GM12878 (cell line): ENCODE data around the gene CEACAM4. TPM values are rescaled to one million over a fixed set of nuclear protein-coding genes. Genes with fewer than 3 reads are reported as not detected.

ENCODE experiments used
- ATAC-seq: fragments of 200-7000 bp; cut with Tn5 transposase; 3 replicates; pipeline ENCODE4 v1.9.1; 2020; ENCODE audit warnings: mild to moderate bottlenecking, moderate library complexity
- BruUV-seq: library from RNA; stranded (reverse); fragments of 400-500 nt; replicated peaks from 2 replicates; lab custom pipeline; 2021; lab: Mats Ljungman, UMichigan
- CTCF ChIA-PET: fragments of 300-600 bp; sonication (Branson Sonifier 250); formaldehyde crosslinking; extraction: SDS; loops from one replicate; lab custom pipeline; 2021; ENCODE audit warnings: inconsistent platforms; lab: Yijun Ruan, JAX
- POLR2A ChIA-PET: fragments of 350-600 bp; formaldehyde crosslinking; extraction: SDS; loops from one replicate; lab custom pipeline; 2021; ENCODE audit warnings: inconsistent platforms; lab: Charles Lee
- RAD21 ChIA-PET: fragments of 300-600 bp; sonication (Branson Sonifier 250); formaldehyde crosslinking; loops from one replicate; lab custom pipeline; 2023; ENCODE audit warnings: antibody characterized with exemption; ENCODE audit not compliant: unreplicated experiment; lab: Charles Lee
- SMC1A ChIA-PET: fragments of 300-600 bp; sonication (Branson Sonifier 250); formaldehyde crosslinking; loops from one replicate; lab custom pipeline; 2023; ENCODE audit not compliant: unreplicated experiment, uncharacterized antibody; lab: Charles Lee
- DNase-seq: peaks from one replicate; pipeline ENCODE4 v3.0.0-alpha.2; 2011; ENCODE audit warnings: low read depth, low spot score
- FAIRE-seq: peaks from 3 replicates; lab custom pipeline; 2011; peaks lifted over from hg19 to GRCh38; lab: Jason Lieb, UNC
- H2AFZ ChIP-seq: 2 replicates; pipeline ENCODE4 v1.6.0; 2011; ENCODE audit warnings: low read depth, low read length, control low read depth; ENCODE audit not compliant: control insufficient read depth
- H3K27ac ChIP-seq: 2 replicates; pipeline ENCODE4 v1.5.1; 2011; ENCODE audit warnings: control low read depth; ENCODE audit not compliant: control insufficient read depth, insufficient read depth
- H3K27me3 ChIP-seq, 2 experiments: replicated peaks in 1 of 2; 2 replicates each; pipeline versions ENCODE4 v1.6.0 to v1.6.1; 2011; ENCODE audit warnings: low read length in 1 of 2; ENCODE audit not compliant: control insufficient read depth in 2 of 2, insufficient read depth in 2 of 2
- H3K36me3 ChIP-seq, 2 experiments: 2 replicates each; pipeline ENCODE4 v1.5.1; 2011; ENCODE audit warnings: low read length in 1 of 2; ENCODE audit not compliant: control insufficient read depth in 2 of 2, insufficient read depth in 2 of 2
- H3K4me1 ChIP-seq: 2 replicates; pipeline ENCODE4 v1.6.1; 2011; ENCODE audit warnings: mild to moderate bottlenecking, low read length, moderate library complexity, mixed read lengths; ENCODE audit not compliant: control insufficient read depth, insufficient read depth
- H3K4me2 ChIP-seq: 2 replicates; pipeline ENCODE4 v1.6.0; 2011; ENCODE audit warnings: control low read depth; ENCODE audit not compliant: control insufficient read depth, insufficient read depth
- H3K4me3 ChIP-seq: fragments of 200-600 bp; sonication (generic); 2 replicates; pipeline ENCODE4 v1.5.1; 2016
- H3K79me2 ChIP-seq: 2 replicates; pipeline ENCODE4 v1.6.0; 2011; ENCODE audit warnings: low read length; ENCODE audit not compliant: control insufficient read depth, insufficient read depth
- H3K9ac ChIP-seq: 2 replicates; pipeline ENCODE4 v1.8.0; 2011; ENCODE audit warnings: low read length, control low read depth, mixed read lengths; ENCODE audit not compliant: control insufficient read depth, insufficient read depth
- H3K9me3 ChIP-seq: replicated peaks from 3 replicates; pipeline ENCODE4 v1.5.1; 2011; ENCODE audit warnings: mild to moderate bottlenecking, low read length; ENCODE audit not compliant: control insufficient read depth, insufficient read depth
- H4K20me1 ChIP-seq: 2 replicates; pipeline ENCODE4 v1.6.0; 2011; ENCODE audit not compliant: control insufficient read depth, insufficient read depth
- ASH2L ChIP-seq: fragments of 300-600, 200-600 bp; sonication (generic); IDR thresholded peaks from 2 replicates; pipeline ENCODE4 v1.6.1; 2017; ENCODE audit warnings: low read depth, mild to moderate bottlenecking, borderline replicate concordance
- BCL11A ChIP-seq: IDR thresholded peaks from 2 replicates; pipeline ENCODE4 v1.6.1; 2011; ENCODE audit warnings: low read depth, low read length
- BCLAF1 ChIP-seq: fragments of 450-650 bp; IDR thresholded peaks from 2 replicates; pipeline ENCODE4 v1.6.1; 2017; ENCODE audit warnings: antibody characterized with exemption, mild to moderate bottlenecking, moderate library complexity
- ELK1 ChIP-seq: IDR thresholded peaks from 2 replicates; pipeline ENCODE4 v1.6.1; 2012; ENCODE audit warnings: low read depth, low read length, improper control_type of control experiment
- HCFC1 ChIP-seq: fragments of 150-350 bp; IDR thresholded peaks from 2 replicates; pipeline ENCODE4 v1.6.1; 2014; ENCODE audit warnings: low read length
- HDAC2 ChIP-seq: fragments of 200-600 bp; sonication (generic); IDR thresholded peaks from 2 replicates; pipeline ENCODE4 v1.6.1; 2017
- IRF5 ChIP-seq: fragments of 450-650 bp; IDR thresholded peaks from 2 replicates; pipeline ENCODE4 v1.6.1; 2017; ENCODE audit warnings: borderline replicate concordance
- NFYA ChIP-seq: IDR thresholded peaks from 2 replicates; pipeline ENCODE4 v1.6.1; 2011; ENCODE audit warnings: low read depth, mild to moderate bottlenecking, low read length, improper control_type of control experiment, borderline replicate concordance
- PAX5 ChIP-seq: IDR thresholded peaks from 2 replicates; pipeline ENCODE4 v1.6.1; 2011; ENCODE audit warnings: low read depth, low read length, borderline replicate concordance
- SMAD5 ChIP-seq: IDR thresholded peaks from 2 replicates; pipeline ENCODE4 v1.6.1; 2016; ENCODE audit warnings: antibody characterized with exemption, low read depth
- SUPT20H ChIP-seq: IDR thresholded peaks from 2 replicates; pipeline ENCODE4 v1.6.1; 2011; ENCODE audit warnings: low read depth, mild to moderate bottlenecking, low read length, moderate library complexity, borderline replicate concordance; ENCODE audit not compliant: control insufficient read depth
- WRNIP1 ChIP-seq: IDR thresholded peaks from 2 replicates; pipeline ENCODE4 v1.6.1; 2011; ENCODE audit warnings: low read depth, low read length, improper control_type of control experiment, borderline replicate concordance
- WGBS: methylation state at CpG from one replicate; pipeline ENCODE4 v1.1.6; 2016; ENCODE audit warnings: low lambda C conversion rate; ENCODE audit not compliant: insufficient replicate concordance, insufficient coverage; ENCODE audit errors: missing lambda C conversion rate; 5-methylcytosine and 5-hydroxymethylcytosine counted together
- in situ Hi-C: fragments of 300-500 bp; cut with MboI; formaldehyde crosslinking; loops from 9 replicates; pipeline ENCODE4 v1.14.3; 2018; ENCODE audit warnings: mixed read lengths
- intact Hi-C: fragments of 100-400 bp; cut with micrococcal nuclease; formaldehyde crosslinking; loops from one replicate; pipeline ENCODE4 v1.14.2; 2022; ENCODE audit not compliant: unreplicated experiment
- polyA plus RNA-seq, 11 experiments: library from polyadenylated mRNA; depleted of rRNA in 4 of 11; unstranded in 6 of 11; stranded (reverse) in 5 of 11; fragments of >200 nt; fragmentation: Nextera tagmentation in 4 of 11; fragmentation: Illumina TruSeq in 1 of 11; extraction: Ambion mirVana in 4 of 11; extraction: Trizol in 1 of 11; gene quantifications; 1 replicate in 1 of 11; 2 replicates in 10 of 11; pipeline versions ENCODE4 v1.2.1 to v1.2.3, GENCODE V29; 2011 to 2016; ENCODE audit warnings: inconsistent platforms in 2 of 11, missing spikeins in 2 of 11, low read depth in 1 of 11
- total RNA-seq, 4 experiments: library from RNA; depleted of rRNA in 3 of 4; stranded (reverse); fragments of >200 nt in 3 of 4; fragmentation: Illumina TruSeq in 1 of 4; extraction: Trizol in 1 of 4; gene quantifications; 2 replicates each; pipeline versions ENCODE4 v1.2.1 to v1.2.3, GENCODE V29; 2013 to 2021

Gene CEACAM4
- total and polyA plus RNA-seq, 10 of the 15 experiments (the other 5 are each of a cell fraction or from before 2014, with no cell fraction given), result not detected

DNA sequence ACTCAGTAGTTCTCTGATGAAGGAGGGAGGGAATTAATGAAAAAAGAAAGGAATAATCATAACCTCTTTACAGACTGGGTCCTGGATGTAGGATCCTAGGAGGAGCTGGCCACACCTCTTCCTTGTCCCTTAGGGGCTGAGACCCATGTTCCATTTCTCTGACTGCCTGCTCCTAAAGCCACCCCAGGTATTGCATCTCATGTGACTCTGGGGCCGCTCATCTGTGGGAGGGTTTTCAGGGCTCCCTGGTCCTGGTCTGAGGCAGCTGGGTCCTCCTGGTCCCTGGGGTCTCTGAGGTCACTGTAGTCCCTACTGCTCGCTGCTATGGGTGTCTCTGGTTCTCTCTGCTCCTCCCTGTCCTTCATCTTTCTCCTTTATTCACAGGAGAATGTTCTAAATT, 48.0 kb downstream of the CEACAM4 start:
- CTCF ChIA-PET, result interaction anchor here (0.6 to 2.0 kb wide), 3 partner anchors 9 to 518 kb away, joined by 3 to 6 read pairs (median 4); no protein-coding TSS in a partner anchor
- no peak overlapping the region for H3K27ac ChIP-seq
- no peaks in the 10 kb centered on the region for H3K36me3 ChIP-seq
- RAD21 ChIA-PET, result no interaction called here
- no peaks in the 10 kb centered on the region for H3K79me2 ChIP-seq
- no peak overlapping the region for H3K9ac ChIP-seq
- H2AFZ ChIP-seq, result no peak overlapping the region
- no peaks in the 10 kb centered on the region for H4K20me1 ChIP-seq
- H3K9me3 ChIP-seq, result peaks cover 14% of the 10 kb centered on the region
- H3K4me3 ChIP-seq, result no peak overlapping the region
- in situ Hi-C loops (loop anchor here (10.0 kb wide), 1 partner anchor 134 kb away; the partner anchor contains the start of gene ERICH4), intact Hi-C loops (loop anchor here (10.0 kb wide), 1 partner anchor 604 kb away; no protein-coding TSS in a partner anchor)
- FAIRE-seq, result no peak
- TF ChIP-seq NFYA (no peak), PAX5 (no peak), ELK1 (no peak), SUPT20H (no peak)
- SMC1A ChIA-PET, result no interaction called here
- BruUV-seq, result no TSS peak
- H3K4me2 ChIP-seq, result no peak overlapping the region
- no peak for ATAC-seq
- POLR2A ChIA-PET, result no interaction called here
- no peaks in the 10 kb centered on the region for H3K27me3 ChIP-seq
- WGBS, result 50% methylated on average over 2 of the region's 2 CpGs
- DNase-seq, result no peak
- H3K4me1 ChIP-seq, result peaks cover 8% of the 10 kb centered on the region; the same call in 1 of the 2 replicates

DNA sequence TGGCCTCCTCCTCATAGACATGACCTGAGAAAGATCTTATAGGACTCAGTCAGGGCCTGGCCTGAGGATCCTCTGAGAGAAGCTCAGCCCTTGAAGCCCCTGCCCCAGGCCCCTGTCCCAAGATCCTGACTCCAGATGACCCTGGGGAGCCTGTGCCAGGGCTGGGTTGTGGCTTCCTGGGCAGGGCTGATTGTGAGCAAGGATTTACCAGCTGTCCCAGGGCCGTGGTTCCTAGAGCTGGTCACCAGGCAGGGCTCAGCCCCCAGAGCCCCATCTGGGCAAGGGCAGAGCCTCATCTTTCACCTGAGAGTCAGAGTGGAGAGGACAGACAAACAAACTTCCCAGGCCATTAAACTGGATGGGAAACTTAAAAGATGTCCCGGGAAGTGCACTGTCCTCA, 49.0 kb downstream of the CEACAM4 start:
- no peak overlapping the region for H3K27ac ChIP-seq
- intact Hi-C loops (loop anchor here (10.0 kb wide), 1 partner anchor 603 kb away; no protein-coding TSS in a partner anchor), in situ Hi-C loops (loop anchor here (10.0 kb wide), 1 partner anchor 133 kb away; the partner anchor contains the start of gene ERICH4)
- no peaks in the 10 kb centered on the region for H3K36me3 ChIP-seq
- peaks cover 14% of the 10 kb centered on the region for H3K9me3 ChIP-seq
- H3K27me3 ChIP-seq, result no peaks in the 10 kb centered on the region
- no peak overlapping the region for H3K4me2 ChIP-seq
- BruUV-seq, result no TSS peak
- no peak for FAIRE-seq
- no peak overlapping the region for H3K4me3 ChIP-seq
- CTCF ChIA-PET, result interaction anchor here (1.4 to 1.6 kb wide), 2 partner anchors 14 to 20 kb away, joined by 4 to 6 read pairs; no protein-coding TSS in a partner anchor
- POLR2A ChIA-PET, result no interaction called here
- H3K4me1 ChIP-seq, result peaks cover 8% of the 10 kb centered on the region; the same call in 1 of the 2 replicates
- ATAC-seq, result no peak
- RAD21 ChIA-PET, result interaction anchor here (0.5 to 1.0 kb wide), 2 partner anchors 39 to 130 kb away, joined by 3 read pairs; no protein-coding TSS in a partner anchor
- no peak overlapping the region for H2AFZ ChIP-seq
- SMC1A ChIA-PET, result interaction anchor here (0.6 to 1.5 kb wide), 3 partner anchors 16 to 88 kb away, joined by 3 to 4 read pairs (median 4); no protein-coding TSS in a partner anchor
- DNase-seq, result no peak
- no peaks in the 10 kb centered on the region for H3K79me2 ChIP-seq
- H4K20me1 ChIP-seq, result no peaks in the 10 kb centered on the region
- H3K9ac ChIP-seq, result no peak overlapping the region
- 23% methylated on average over 2 of the region's 2 CpGs for WGBS
- no peak for TF ChIP-seq HDAC2
- TF ChIP-seq IRF5, result no peak
- no peak for TF ChIP-seq BCL11A
- TF ChIP-seq SMAD5, result no peak
- no peak for TF ChIP-seq WRNIP1
- no peak for TF ChIP-seq ASH2L
- no peak for TF ChIP-seq BCLAF1
- TF ChIP-seq HCFC1, result no peak
